ENCODE data around the gene ESD. TPM values are rescaled to one million over a fixed set of nuclear protein-coding genes. Genes with fewer than 3 reads are reported as not detected.
A peak's percentile ranks its signal among the peaks of the same experiment; 100 is the strongest.

Gene ESD
- total RNA-seq, 1 donor from 2014 or later = 58.0 TPM

GRCh38 chr13:46834657-46835056 lies 37.7 kb upstream of the ESD start:
- Histone ChIP-seq H3K27ac (no peak overlapping the region), H3K9me3 (no peaks in the 10 kb centered on the region), H3K4me3 (no peak overlapping the region), H3K4me1 (no peaks in the 10 kb centered on the region), H3K27me3 (no peaks in the 10 kb centered on the region), H3K36me3 (peaks cover 0 to 3% of the 10 kb centered on the region in 2 donors)
- intact Hi-C loops (cut with DNase I) = no loop called here
- DNase-seq (ENCODE audit: low spot score in 2 of 2) = no peak
- TF ChIP-seq, protein P1, sequence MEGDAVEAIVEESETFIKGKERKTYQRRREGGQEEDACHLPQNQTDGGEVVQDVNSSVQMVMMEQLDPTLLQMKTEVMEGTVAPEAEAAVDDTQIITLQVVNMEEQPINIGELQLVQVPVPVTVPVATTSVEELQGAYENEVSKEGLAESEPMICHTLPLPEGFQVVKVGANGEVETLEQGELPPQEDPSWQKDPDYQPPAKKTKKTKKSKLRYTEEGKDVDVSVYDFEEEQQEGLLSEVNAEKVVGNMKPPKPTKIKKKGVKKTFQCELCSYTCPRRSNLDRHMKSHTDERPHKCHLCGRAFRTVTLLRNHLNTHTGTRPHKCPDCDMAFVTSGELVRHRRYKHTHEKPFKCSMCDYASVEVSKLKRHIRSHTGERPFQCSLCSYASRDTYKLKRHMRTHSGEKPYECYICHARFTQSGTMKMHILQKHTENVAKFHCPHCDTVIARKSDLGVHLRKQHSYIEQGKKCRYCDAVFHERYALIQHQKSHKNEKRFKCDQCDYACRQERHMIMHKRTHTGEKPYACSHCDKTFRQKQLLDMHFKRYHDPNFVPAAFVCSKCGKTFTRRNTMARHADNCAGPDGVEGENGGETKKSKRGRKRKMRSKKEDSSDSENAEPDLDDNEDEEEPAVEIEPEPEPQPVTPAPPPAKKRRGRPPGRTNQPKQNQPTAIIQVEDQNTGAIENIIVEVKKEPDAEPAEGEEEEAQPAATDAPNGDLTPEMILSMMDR (IDR thresholded peaks at IDR 0.05) = no peak

DNA sequence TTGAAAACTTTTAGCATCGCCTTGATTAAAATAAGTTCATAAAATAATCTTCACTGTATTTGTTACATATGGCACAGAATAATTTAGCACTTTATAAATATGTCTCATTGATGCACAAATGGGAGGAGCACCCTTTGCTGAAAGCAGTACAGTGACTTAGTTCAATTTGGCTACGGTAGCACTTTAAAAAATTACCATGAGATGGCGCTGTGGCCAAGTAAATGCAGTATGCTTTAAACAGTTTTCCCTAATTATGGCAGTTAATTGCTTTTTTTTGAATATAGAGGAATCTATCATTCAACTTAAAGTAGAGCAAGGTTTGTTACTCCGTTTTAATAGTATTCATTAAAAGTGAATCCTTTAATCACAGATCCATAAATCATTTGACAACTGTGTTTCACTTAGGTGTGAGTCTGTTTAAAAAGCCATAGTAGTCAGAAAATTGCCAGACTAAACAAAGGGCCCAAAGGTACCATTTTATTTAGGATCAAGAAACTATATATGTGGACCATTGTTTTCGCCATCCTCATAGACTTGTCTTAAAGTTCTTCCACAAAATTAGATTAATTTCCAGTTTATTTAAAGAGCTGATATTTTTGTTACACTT lies 34.7 kb upstream of the ESD start:
- intact Hi-C loops (cut with DNase I) = loop anchor here (1.0 kb wide), 1 partner anchor 942 kb away; no protein-coding TSS in a partner anchor
- no peak overlapping the region for H3K4me3 ChIP-seq
- H3K9me3 ChIP-seq = no peaks in the 10 kb centered on the region
- DNase-seq (ENCODE audit: low spot score in 2 of 2) = peak in 1 of 2 donors; percentile 64
- no peaks in the 10 kb centered on the region for H3K27me3 ChIP-seq
- H3K36me3 ChIP-seq = peaks cover 0 to 3% of the 10 kb centered on the region in 2 donors
- TF ChIP-seq, protein P1 (IDR thresholded peaks at IDR 0.05) = peak; percentile 56 to 84 (median 72)
- H3K4me1 ChIP-seq = no peaks in the 10 kb centered on the region
- H3K27ac ChIP-seq = no peak overlapping the region

DNA sequence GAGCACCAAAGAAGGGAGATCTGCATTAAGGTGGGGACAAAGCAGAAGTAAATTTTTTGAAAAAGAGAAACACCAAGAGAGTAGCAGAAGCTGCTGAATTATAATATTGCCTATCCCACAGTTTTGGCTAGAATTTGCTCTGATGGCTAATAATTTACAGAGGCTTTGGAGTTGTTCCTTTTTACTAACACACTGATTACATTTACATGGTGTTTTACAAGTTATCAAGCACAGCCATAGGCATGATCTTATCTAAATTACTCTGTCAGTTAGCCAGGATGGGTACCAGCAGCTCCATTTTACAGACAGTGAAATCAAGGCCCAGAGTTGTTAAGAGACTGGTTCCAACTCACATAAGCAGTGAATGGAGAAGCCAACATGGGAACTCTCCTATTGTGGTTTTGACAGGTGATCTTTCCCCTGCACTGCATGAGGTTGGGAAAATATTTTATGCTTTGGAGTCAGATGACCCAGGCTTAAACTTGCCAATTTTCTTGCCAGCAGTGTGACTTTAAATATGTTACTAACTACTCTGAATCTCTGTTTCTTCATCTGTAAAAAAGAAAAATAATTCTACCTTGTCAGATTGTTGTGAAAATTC lies 33.5 kb upstream of the ESD start:
- intact Hi-C loops (cut with DNase I) = loop anchor here (1.0 kb wide), 1 partner anchor 943 kb away; no protein-coding TSS in a partner anchor

DNA sequence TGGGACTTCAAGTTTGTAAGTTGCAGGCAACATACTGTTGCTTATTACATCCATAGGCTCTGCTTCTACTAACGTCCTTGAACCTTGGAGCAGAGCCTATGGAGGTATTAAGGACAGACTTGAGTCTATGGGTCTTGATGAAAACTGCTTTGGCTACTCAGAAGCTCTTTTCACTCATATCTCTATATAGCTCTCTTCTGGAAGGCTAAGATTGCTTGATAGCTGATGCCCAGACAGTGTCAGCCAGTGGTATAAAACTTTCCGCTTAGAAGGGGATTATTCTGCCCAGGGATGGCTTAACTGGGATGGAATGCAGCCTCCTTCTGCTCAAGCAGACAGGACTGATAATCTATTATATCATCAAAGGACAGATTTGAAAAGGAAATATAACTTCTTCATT lies 25.6 kb upstream of the ESD start:
- Histone ChIP-seq H3K36me3 (no peaks in the 10 kb centered on the region), H3K4me3 (no peak overlapping the region), H3K27ac (no peak overlapping the region), H3K9me3 (no peaks in the 10 kb centered on the region), H3K27me3 (no peaks in the 10 kb centered on the region), H3K4me1 (no peaks in the 10 kb centered on the region)
- DNase-seq (ENCODE audit: low spot score in 2 of 2) = no peak
- intact Hi-C loops (cut with DNase I) = no loop called here
- TF ChIP-seq, protein P1 (IDR thresholded peaks at IDR 0.05) = no peak

More for the DNA sequence above, 33.5 kb upstream of the ESD start:
- Histone ChIP-seq H3K9me3 (no peaks in the 10 kb centered on the region), H3K36me3 (peaks cover 0 to 3% of the 10 kb centered on the region in 2 donors), H3K4me3 (no peak overlapping the region), H3K27me3 (no peaks in the 10 kb centered on the region), H3K4me1 (no peaks in the 10 kb centered on the region), H3K27ac (no peak overlapping the region)
- no peak for DNase-seq (ENCODE audit: low spot score in 2 of 2)
- TF ChIP-seq, protein P1 (IDR thresholded peaks at IDR 0.05) = no peak

- H3K36me3 ChIP-seq = no peaks in the 10 kb centered on the region
- intact Hi-C loops (cut with DNase I) = no loop called here
- no peak overlapping the region for H3K27ac ChIP-seq
- no peaks in the 10 kb centered on the region for H3K9me3 ChIP-seq
- H3K27me3 ChIP-seq = no peaks in the 10 kb centered on the region
- DNase-seq (ENCODE audit: low spot score in 2 of 2) = no peak
- TF ChIP-seq, protein P1 (IDR thresholded peaks at IDR 0.05) = no peak
- no peaks in the 10 kb centered on the region for H3K4me1 ChIP-seq
- H3K4me3 ChIP-seq = no peak overlapping the region
Observed at GRCh38 chr13:46817838-46818476, 21.0 kb upstream of the ESD start.
